LNCAP (cell line): ENCODE measurements around the gene ZNF808.

Source experiments
- TF ChIP-seq, protein P1 (sequence below): fragments of 450-650 bp; IDR thresholded peaks from 2 replicates; pipeline ENCODE4 v1.5.1; 2017; ENCODE audit warnings: mild to moderate bottlenecking

ZNF808 gene

DNA sequence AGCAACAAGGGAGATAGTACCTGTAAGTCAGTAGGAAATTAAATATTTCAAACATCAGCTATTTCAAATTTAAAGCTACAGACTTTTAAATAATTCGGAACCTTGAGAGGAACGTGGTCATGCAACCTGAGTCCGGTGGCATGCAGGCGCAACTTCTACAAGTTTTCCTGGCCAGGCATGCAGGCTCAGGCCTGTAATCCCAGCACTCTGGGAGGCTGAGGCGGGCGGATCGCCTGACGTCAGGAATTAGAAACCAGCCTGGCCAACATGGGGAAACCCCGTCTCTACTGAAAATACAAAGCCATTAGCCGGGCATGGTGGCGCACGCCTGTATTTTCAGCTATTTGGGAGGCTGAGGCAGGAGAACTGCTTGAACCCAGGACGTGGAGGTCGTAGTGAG is 40.5 kb downstream of the ZNF808 start:
- TF ChIP-seq, protein P1, sequence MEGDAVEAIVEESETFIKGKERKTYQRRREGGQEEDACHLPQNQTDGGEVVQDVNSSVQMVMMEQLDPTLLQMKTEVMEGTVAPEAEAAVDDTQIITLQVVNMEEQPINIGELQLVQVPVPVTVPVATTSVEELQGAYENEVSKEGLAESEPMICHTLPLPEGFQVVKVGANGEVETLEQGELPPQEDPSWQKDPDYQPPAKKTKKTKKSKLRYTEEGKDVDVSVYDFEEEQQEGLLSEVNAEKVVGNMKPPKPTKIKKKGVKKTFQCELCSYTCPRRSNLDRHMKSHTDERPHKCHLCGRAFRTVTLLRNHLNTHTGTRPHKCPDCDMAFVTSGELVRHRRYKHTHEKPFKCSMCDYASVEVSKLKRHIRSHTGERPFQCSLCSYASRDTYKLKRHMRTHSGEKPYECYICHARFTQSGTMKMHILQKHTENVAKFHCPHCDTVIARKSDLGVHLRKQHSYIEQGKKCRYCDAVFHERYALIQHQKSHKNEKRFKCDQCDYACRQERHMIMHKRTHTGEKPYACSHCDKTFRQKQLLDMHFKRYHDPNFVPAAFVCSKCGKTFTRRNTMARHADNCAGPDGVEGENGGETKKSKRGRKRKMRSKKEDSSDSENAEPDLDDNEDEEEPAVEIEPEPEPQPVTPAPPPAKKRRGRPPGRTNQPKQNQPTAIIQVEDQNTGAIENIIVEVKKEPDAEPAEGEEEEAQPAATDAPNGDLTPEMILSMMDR: no peak

DNA sequence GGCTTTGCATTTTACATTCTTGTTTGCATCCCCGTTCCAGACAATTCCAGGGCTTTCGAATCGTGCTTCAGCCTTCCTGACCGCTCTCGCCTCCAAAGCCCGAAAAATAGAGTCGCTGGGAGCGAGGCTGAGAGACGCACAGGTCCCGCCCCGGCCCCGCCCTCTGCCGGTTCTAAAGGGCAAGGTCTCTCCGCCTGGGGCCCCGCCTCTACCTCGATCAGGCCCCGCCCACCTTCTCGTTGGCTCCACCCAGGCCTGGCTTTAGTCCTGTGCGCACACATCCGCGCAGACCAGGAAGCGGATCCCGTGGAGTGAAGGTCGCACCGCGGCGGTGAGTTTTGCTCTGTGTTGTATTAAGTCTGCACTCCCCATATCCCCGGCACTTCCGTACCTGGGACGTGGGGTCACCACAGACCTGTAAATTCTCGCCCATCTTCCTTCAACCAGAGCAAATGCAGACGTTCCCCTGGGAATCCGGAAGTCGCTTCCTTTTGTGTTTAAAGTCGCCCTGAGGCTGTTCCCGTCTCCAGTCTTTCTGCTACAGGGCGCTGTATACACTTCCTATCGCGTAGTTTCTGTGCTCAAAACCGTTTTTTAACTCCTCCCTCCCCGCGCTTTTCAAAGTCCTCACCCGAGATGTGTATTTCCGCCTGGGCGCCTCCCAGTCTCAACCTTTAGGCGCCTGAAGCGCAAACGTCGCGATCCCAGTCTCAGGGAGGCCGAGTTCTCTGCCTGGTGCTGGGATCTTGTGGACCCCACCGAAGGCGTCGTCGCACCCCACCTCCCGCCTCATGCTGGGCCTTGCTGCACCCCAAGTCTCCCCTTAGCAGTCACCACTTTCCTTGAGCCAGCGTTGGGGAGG is 42.8 kb downstream of the ZNF808 start, which contains the start of gene ZNF701:
ZNF701 (plus strand) TSS at position 288 of the 862 bp plus-strand sequence. CDS start 3,861 bp downstream, outside the sequence.
- TF ChIP-seq, protein P1: no peak

DNA sequence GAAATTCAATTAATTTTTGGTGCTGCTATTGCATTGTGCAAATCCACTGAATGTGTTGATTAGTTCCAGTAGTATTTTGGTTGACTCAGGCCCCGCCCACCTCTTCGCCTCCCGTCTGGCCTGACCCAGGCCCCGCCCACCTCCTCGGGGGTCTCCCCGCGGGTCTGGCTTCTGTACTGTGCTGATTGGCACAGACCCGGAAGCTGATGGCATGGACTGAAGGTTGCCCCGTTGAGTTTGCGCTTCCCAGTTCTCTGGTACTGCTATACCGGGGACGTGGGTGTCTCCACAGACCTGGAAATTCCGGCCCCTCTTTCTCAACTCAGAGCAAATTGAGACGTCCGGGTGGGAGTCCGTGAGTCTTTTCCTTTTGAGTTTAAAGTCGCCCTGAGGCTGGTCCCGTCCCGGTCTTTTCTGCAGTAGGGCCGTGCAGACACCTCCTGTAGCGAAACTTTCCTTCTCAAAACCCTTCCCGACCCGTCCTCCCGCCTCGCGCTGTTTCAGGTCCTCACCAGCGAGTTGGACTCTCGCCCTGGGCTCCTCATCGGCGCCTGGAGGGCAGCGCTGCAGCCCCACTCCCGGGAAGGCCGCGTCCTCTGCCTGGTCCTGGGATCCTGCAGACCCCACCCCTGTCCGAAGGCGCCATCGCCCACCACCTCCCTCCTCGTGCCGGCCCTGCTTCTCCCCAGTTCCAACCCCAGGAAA is 57.4 kb downstream of the ZNF808 start:
- TF ChIP-seq, protein P1: no peak

DNA sequence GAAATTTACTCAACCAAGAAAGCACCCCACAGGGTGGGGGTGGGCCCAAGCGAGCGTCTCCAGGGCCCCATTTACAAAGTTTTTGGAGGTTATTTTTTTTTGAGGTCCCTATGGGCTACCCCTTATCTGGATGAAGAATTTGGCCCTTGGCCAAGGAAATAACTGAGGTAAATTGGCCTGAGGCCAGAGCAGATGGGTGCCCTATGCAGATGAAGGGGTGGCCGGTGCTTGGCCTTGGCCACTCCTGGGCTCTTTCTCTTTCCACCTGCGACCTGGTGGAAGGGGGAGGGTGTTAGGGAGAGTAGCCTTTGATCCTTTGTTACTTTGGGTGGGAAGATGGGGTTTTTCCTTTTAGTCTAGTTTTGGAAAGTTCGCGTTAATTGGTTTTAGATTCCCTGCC is 58.1 kb downstream of the ZNF808 start:
- TF ChIP-seq, protein P1: no peak

DNA sequence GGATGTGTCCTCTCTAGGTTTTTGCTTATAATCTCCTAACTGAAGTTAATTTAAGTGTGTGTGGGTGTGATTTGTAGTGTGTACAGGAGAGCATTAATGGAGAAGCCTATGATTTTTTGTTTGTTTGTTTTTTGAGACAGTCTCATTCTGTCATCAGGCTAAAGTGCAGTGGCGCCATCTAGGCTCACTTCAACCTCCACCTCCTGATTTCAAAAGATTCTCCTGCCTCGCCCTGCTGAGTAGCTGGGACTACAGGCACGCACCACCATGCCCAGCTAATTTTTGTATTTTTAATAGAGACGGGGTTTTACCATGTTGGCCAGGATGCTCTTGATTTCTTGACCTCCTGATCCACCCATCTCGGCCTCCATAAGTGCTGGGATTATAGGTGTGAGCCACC is 63.3 kb downstream of the ZNF808 start:
- TF ChIP-seq, protein P1: peak; percentile 34; the same call in 1 of the 2 replicates

DNA sequence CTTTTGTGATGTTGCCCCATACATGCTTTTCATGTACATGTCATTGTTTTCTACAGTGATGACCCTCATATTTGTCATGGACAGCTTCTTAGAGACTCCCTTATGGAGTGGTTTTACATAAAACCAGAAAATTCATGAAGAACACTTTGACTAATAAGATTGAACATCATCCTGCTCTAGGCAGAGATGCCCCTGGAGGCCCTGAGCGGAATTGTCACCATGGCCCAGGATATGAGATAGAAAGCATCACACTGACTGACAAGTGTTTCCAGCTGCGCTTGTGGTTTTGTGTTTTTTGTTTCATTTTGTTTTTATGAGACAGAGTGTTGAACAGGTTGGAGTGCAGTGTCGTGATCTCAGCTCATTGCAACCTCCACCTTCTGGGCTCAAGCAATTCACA is 64.8 kb downstream of the ZNF808 start:
- TF ChIP-seq, protein P1: no peak

DNA sequence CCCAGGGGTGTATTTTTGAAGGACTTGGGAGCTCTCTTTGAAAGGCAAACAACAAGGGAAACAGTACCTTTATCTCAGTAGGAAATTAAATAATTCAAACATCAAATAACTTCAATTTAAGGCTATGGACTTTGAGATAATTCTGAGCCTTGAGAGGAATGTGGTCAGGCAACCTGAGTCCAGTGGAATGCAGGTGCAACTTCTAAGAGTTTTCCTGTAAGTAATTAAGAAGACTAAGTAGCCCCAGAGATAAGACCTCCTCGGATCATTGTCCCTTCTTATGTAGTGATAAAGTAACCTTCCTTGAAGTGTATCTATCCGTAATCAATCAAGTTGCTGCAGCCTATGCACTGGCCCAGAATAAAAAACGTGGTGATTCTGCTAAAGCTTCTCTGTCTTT is 71.8 kb downstream of the ZNF808 start:
- TF ChIP-seq, protein P1: no peak
